IMR-90 (cell line): Measurements from ENCODE around the gene SNRPA1. TPM values are rescaled to one million over a fixed set of nuclear protein-coding genes. Genes with fewer than 3 reads are reported as not detected.

Experiments
- ATAC-seq: fragments of 200-7000 bp; cut with Tn5 transposase; 2 replicates; pipeline ENCODE4 v1.9.1; 2020; ENCODE audit warnings: low read depth, mild to moderate bottlenecking, moderate library complexity
- BruUV-seq: library from RNA; stranded (reverse); fragments of 400-500 nt; replicated peaks from 2 replicates; lab custom pipeline; 2021; lab: Mats Ljungman, UMichigan
- CTCF ChIA-PET: fragments of 300-600 bp; formaldehyde crosslinking; extraction: SDS; loops from one replicate; lab custom pipeline; 2021; ENCODE audit warnings: antibody characterized with exemption; lab: Yijun Ruan, JAX
- POLR2A ChIA-PET: fragments of 300-600 bp; sonication (Branson Sonifier 250); formaldehyde crosslinking; loops from one replicate; lab custom pipeline; 2022; ENCODE audit warnings: antibody characterized with exemption; ENCODE audit not compliant: unreplicated experiment; lab: Charles Lee
- DNase-seq: peaks from one replicate; pipeline ENCODE4 v3.0.0; 2013
- H2AFZ ChIP-seq: replicated peaks from 2 replicates; pipeline ENCODE3; 2013; ENCODE audit warnings: low read length, mild to moderate bottlenecking; ENCODE audit not compliant: poor library complexity
- H2AK5ac ChIP-seq: 2 replicates; pipeline ENCODE4 v1.6.1; 2013; ENCODE audit warnings: low read depth, low read length, inconsistent platforms
- H2AK9ac ChIP-seq: replicated peaks from 2 replicates; pipeline ENCODE3; 2013; ENCODE audit warnings: mild to moderate bottlenecking, low read depth, low read length, moderate library complexity; ENCODE audit not compliant: poor library complexity
- H2BK120ac ChIP-seq: 2 replicates; pipeline ENCODE4 v1.6.1; 2013; ENCODE audit warnings: low read depth, low read length, inconsistent platforms
- H2BK15ac ChIP-seq: 3 replicates; pipeline ENCODE4 v1.6.1; 2013; ENCODE audit warnings: low read depth, low read length, inconsistent platforms
- H2BK20ac ChIP-seq: 2 replicates; pipeline ENCODE4 v1.6.1; 2013; ENCODE audit warnings: low read depth, mild to moderate bottlenecking, inconsistent platforms, low read length, moderate library complexity
- H2BK5ac ChIP-seq: 2 replicates; pipeline ENCODE4 v1.6.1; 2013; ENCODE audit warnings: mild to moderate bottlenecking, low read depth, low read length, inconsistent platforms; ENCODE audit not compliant: poor library complexity, severe bottlenecking
- H3K14ac ChIP-seq: replicated peaks from 2 replicates; pipeline ENCODE4 v1.6.1; 2013; ENCODE audit warnings: low read depth, low read length, inconsistent platforms
- H3K18ac ChIP-seq: 2 replicates; pipeline ENCODE4 v1.6.1; 2013; ENCODE audit warnings: low read depth, low read length, control low read depth
- H3K23ac ChIP-seq: 2 replicates; pipeline ENCODE4 v1.6.1; 2013; ENCODE audit warnings: low read depth, low read length, inconsistent platforms
- H3K27ac ChIP-seq: 2 replicates; pipeline ENCODE4 v1.5.1; 2013; ENCODE audit warnings: mild to moderate bottlenecking, control low read depth, low read length; ENCODE audit not compliant: insufficient read depth
- H3K27me3 ChIP-seq: 2 replicates; pipeline ENCODE4 v1.6.1; 2013; ENCODE audit warnings: low read length; ENCODE audit not compliant: control insufficient read depth, insufficient read depth
- H3K36me3 ChIP-seq: 2 replicates; pipeline ENCODE4 v1.6.1; 2013; ENCODE audit warnings: low read length, mixed read lengths; ENCODE audit not compliant: control insufficient read depth, insufficient read depth
- H3K4ac ChIP-seq: 2 replicates; pipeline ENCODE4 v1.6.1; 2013; ENCODE audit warnings: low read depth, low read length, inconsistent platforms
- H3K4me1 ChIP-seq: 2 replicates; pipeline ENCODE4 v1.6.1; 2013; ENCODE audit warnings: low read length, mixed read lengths; ENCODE audit not compliant: control insufficient read depth, insufficient read depth
- H3K4me2 ChIP-seq: 2 replicates; pipeline ENCODE4 v1.6.1; 2013; ENCODE audit warnings: low read depth, mild to moderate bottlenecking, control low read depth, low read length, moderate library complexity
- H3K4me3 ChIP-seq: 2 replicates; pipeline ENCODE4 v1.5.1; 2013; ENCODE audit warnings: low read depth, mild to moderate bottlenecking, control low read depth, low read length, moderate library complexity; ENCODE audit not compliant: insufficient read depth
- H3K56ac ChIP-seq: 2 replicates; pipeline ENCODE4 v1.6.1; 2013; ENCODE audit warnings: low read length, inconsistent platforms; ENCODE audit not compliant: insufficient read depth; ENCODE audit errors: extremely low read depth
- H3K79me1 ChIP-seq, 2 experiments: 2 replicates each; pipeline ENCODE4 v1.6.1; 2013; ENCODE audit warnings: low read length in 2 of 2, inconsistent platforms in 1 of 2, low read depth in 1 of 2
- H3K9ac ChIP-seq: 2 replicates; pipeline ENCODE4 v1.6.1; 2013; ENCODE audit warnings: low read depth, low read length, control low read depth
- H3K9me1 ChIP-seq: 2 replicates; pipeline ENCODE4 v1.6.1; 2013; ENCODE audit warnings: low read length, inconsistent platforms; ENCODE audit not compliant: insufficient read depth
- H3K9me3 ChIP-seq: 2 replicates; pipeline ENCODE4 v1.6.1; 2013; ENCODE audit warnings: low read length; ENCODE audit not compliant: control insufficient read depth, insufficient read depth
- H4K20me1 ChIP-seq: 2 replicates; pipeline ENCODE4 v1.6.1; 2013; ENCODE audit warnings: low read length, inconsistent platforms; ENCODE audit not compliant: insufficient read depth
- H4K5ac ChIP-seq: 2 replicates; pipeline ENCODE4 v1.6.1; 2013; ENCODE audit warnings: mild to moderate bottlenecking, low read depth, low read length, control low read depth
- H4K8ac ChIP-seq, 2 experiments: 2 replicates each; pipeline ENCODE4 v1.6.1; 2013; ENCODE audit warnings: low read depth in 2 of 2, low read length in 2 of 2, control low read depth in 1 of 2, inconsistent platforms in 1 of 2
- H4K91ac ChIP-seq: 2 replicates; pipeline ENCODE4 v1.6.1; 2013; ENCODE audit warnings: low read depth, low read length, inconsistent platforms; ENCODE audit not compliant: insufficient read depth
- MAZ ChIP-seq: IDR thresholded peaks from 2 replicates; pipeline ENCODE4 v1.6.1; 2012; ENCODE audit warnings: low read depth, mild to moderate bottlenecking, low read length, improper control_type of control experiment, moderate library complexity, borderline replicate concordance
- POLR2A ChIP-seq: IDR thresholded peaks from 2 replicates; pipeline ENCODE4 v1.6.1; 2012; ENCODE audit warnings: mild to moderate bottlenecking, low read depth, low read length
- RAD21 ChIP-seq: IDR thresholded peaks from 2 replicates; pipeline ENCODE4 v1.6.1; 2012; ENCODE audit warnings: low read length, improper control_type of control experiment
- RFX5 ChIP-seq: IDR thresholded peaks from 2 replicates; pipeline ENCODE4 v1.8.0; 2012; ENCODE audit warnings: low read depth, mild to moderate bottlenecking, low read length, moderate library complexity
- SMC3 ChIP-seq: fragments of 150-350 bp; IDR thresholded peaks from 2 replicates; pipeline ENCODE4 v1.6.1; 2016; ENCODE audit warnings: low read depth, mild to moderate bottlenecking, antibody characterized with exemption, low read length, moderate library complexity
- WGBS, 2 experiments: methylation state at CpG; one replicate each; pipeline versions ENCODE4 v1.1.5 to v1.1.7; 2013; ENCODE audit warnings: missing lambda C conversion rate in 2 of 2; ENCODE audit not compliant: insufficient read length in 1 of 2; ENCODE audit errors: extremely low coverage in 2 of 2; 5-methylcytosine and 5-hydroxymethylcytosine counted together
- dilution Hi-C: fragments of 300-500 bp; cut with HindIII; formaldehyde crosslinking; loops from one replicate; pipeline ENCODE4 v1.14.3; 2018; ENCODE audit warnings: low sequenced_read_pairs; ENCODE audit not compliant: unreplicated experiment
- in situ Hi-C: fragments of 300-500 bp; cut with MboI; formaldehyde crosslinking; loops from 3 replicates; pipeline ENCODE4 v1.14.3; 2019; ENCODE audit warnings: low sequenced_read_pairs, inconsistent platforms, mixed read lengths
- intact Hi-C: fragments of 100-400 bp; cut with micrococcal nuclease; formaldehyde crosslinking; loops from 2 replicates; pipeline ENCODE4 v1.10.0; 2022
- polyA plus RNA-seq, 3 experiments: library from polyadenylated mRNA; depleted of rRNA; stranded (reverse); fragments of >200 nt; gene quantifications; 2 replicates each; pipeline ENCODE4 v1.2.3, GENCODE V29; 2012; ENCODE audit warnings: low replicate concordance in 1 of 3
- total RNA-seq: library from RNA; depleted of rRNA; stranded (reverse); fragments of >200 nt; gene quantifications from 2 replicates; pipeline ENCODE4 v1.2.3, GENCODE V29; 2012
- TF ChIP-seq, protein P1 (sequence below): fragments of 150-350 bp; IDR thresholded peaks from 2 replicates; pipeline ENCODE4 v1.6.1; 2016; ENCODE audit warnings: low read depth, mild to moderate bottlenecking, low read length, moderate library complexity, borderline replicate concordance
- TF ChIP-seq, protein P2 (sequence below): conservative IDR thresholded peaks from 2 replicates; pipeline ENCODE4 v1.5.1; 2012; ENCODE audit warnings: mild to moderate bottlenecking, low read depth, low read length, improper control_type of control experiment

The SNRPA1 gene
- total and polyA plus RNA-seq, 2 of the 4 experiments (the other 2 are of a cell fraction): 37.1 to 79.9 TPM

DNA sequence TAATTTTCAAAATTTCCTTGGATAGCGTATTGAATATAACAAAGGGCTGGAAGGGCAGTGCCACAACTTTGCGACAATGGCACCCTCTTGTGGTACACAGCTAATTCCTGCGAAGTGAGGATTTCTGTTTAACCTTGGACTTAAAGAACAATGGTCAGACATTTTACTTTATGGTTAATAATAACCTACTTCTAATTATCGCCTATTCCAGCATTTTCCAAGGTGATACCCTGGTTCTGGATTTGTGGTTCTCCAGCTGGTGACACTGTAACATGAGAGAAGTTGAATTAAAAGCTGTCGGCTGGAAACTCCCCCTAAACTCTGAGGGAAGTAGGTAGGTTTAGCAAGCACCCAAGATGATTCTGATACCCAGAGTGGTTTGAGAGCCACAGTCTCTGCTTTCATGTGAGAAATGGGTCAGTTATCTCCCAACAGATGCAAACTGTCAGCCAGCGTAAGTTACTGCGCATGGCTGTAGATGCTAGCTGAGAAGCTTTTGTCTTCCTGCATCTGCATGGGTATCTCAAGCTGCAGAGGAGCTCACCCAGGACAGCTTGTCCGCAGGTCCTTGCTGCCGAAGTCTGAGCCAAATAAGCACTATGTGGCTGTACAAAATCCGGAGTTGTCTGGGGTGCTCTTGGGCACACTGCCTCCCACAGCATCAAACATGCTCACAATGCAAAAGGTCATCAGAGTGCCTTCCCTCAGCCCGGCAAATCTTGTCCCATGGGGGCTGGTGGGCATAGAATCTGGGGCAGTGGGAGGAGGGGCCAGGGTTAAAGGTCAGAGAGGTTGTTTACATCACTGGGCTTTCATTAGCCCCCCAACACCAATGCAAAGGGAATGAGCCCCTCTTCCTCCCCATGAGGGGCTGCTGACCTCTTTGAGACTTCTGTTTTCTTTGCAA lies 36.6 kb downstream of the SNRPA1 start:
- Histone ChIP-seq H3K27ac (no peak overlapping the region), H3K56ac (no peak overlapping the region), H4K20me1 (no peaks in the 10 kb centered on the region), H3K9ac (no peak overlapping the region), H3K4me3 (no peak overlapping the region), H2BK20ac (no peak overlapping the region; the same call in 1 of the 2 replicates), H3K27me3 (no peaks in the 10 kb centered on the region), H4K91ac (no peak overlapping the region), H3K4ac (no peak overlapping the region), H2AK9ac (no peak overlapping the region), H3K79me1 (no peaks in the 10 kb centered on the region), H2BK15ac (no peak overlapping the region), H3K18ac (no peak overlapping the region), H2BK5ac (no peak overlapping the region), H3K4me2 (no peak overlapping the region), H2BK120ac (no peak overlapping the region), H3K4me1 (peaks cover 10% of the 10 kb centered on the region), H3K9me3 (no peaks in the 10 kb centered on the region), H3K14ac (no peak overlapping the region; the same call in 1 of the 2 replicates), H2AK5ac (no peak overlapping the region), H3K36me3 (no peaks in the 10 kb centered on the region), H4K8ac (no peak overlapping the region; a peak in 1 of 4 replicates), H2AFZ (no peak overlapping the region), H4K5ac (no peak overlapping the region), H3K9me1 (peaks cover 2% of the 10 kb centered on the region; the same call in 1 of the 2 replicates), H3K23ac (no peak overlapping the region)
- TF ChIP-seq MAZ (no peak), RFX5 (no peak), POLR2A (peak; percentile 25; the same call in 1 of the 2 replicates), SMC3 (peak; percentile 96), RAD21 (peak; percentile 97)
- TF ChIP-seq, protein P1, sequence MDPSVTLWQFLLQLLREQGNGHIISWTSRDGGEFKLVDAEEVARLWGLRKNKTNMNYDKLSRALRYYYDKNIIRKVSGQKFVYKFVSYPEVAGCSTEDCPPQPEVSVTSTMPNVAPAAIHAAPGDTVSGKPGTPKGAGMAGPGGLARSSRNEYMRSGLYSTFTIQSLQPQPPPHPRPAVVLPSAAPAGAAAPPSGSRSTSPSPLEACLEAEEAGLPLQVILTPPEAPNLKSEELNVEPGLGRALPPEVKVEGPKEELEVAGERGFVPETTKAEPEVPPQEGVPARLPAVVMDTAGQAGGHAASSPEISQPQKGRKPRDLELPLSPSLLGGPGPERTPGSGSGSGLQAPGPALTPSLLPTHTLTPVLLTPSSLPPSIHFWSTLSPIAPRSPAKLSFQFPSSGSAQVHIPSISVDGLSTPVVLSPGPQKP: no peak
- TF ChIP-seq, protein P2, sequence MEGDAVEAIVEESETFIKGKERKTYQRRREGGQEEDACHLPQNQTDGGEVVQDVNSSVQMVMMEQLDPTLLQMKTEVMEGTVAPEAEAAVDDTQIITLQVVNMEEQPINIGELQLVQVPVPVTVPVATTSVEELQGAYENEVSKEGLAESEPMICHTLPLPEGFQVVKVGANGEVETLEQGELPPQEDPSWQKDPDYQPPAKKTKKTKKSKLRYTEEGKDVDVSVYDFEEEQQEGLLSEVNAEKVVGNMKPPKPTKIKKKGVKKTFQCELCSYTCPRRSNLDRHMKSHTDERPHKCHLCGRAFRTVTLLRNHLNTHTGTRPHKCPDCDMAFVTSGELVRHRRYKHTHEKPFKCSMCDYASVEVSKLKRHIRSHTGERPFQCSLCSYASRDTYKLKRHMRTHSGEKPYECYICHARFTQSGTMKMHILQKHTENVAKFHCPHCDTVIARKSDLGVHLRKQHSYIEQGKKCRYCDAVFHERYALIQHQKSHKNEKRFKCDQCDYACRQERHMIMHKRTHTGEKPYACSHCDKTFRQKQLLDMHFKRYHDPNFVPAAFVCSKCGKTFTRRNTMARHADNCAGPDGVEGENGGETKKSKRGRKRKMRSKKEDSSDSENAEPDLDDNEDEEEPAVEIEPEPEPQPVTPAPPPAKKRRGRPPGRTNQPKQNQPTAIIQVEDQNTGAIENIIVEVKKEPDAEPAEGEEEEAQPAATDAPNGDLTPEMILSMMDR: peak; percentile 97
- in situ Hi-C loops (loop anchor here (5.0 to 25.0 kb wide), 4 partner anchors 166 to 546 kb away; partner anchors contain the start of gene LRRK1), dilution Hi-C loops (no loop called here), intact Hi-C loops (loop anchor here (1.0 to 5.0 kb wide), 4 partner anchors 169 to 631 kb away; partner anchors contain the start of gene LRRK1)
- ATAC-seq (peak; percentile 83), DNase-seq (peak; percentile 80)
- POLR2A ChIA-PET: no interaction called here
- CTCF ChIA-PET: interaction anchor here (0.6 to 2.8 kb wide), 8 partner anchors 10 to 356 kb away, joined by 3 to 17 read pairs (median 4); no protein-coding TSS in a partner anchor
- WGBS, 2 experiments: 80% methylated on average over 2 of the region's 11 CpGs; no CpG with 5 or more reads in 1 of the 2 experiments
- BruUV-seq: no TSS peak
